RPMI7951 (cell line): ENCODE measurements around the gene CPD. TPM values are rescaled to one million over a fixed set of nuclear protein-coding genes. Genes with fewer than 3 reads are reported as not detected.
"Not testable (repeated sequence)": the region's sequence is repeated elsewhere in the genome, so short reads cannot be mapped to it uniquely, and the experiment has no call there.

Experiments
- DNase-seq: peaks from one replicate; pipeline ENCODE4 v3.0.0-alpha.2; 2012; ENCODE audit warnings: low read depth
- total RNA-seq: library from RNA; depleted of rRNA; stranded (reverse); fragments of >200 nt; shearing (Covaris generic); gene quantifications from 2 replicates; pipeline ENCODE4 v1.2.3, GENCODE V29; 2014; rRNA removed

CPD gene
- 31.8 and 61.6 TPM in 2 replicates for total RNA-seq

DNA sequence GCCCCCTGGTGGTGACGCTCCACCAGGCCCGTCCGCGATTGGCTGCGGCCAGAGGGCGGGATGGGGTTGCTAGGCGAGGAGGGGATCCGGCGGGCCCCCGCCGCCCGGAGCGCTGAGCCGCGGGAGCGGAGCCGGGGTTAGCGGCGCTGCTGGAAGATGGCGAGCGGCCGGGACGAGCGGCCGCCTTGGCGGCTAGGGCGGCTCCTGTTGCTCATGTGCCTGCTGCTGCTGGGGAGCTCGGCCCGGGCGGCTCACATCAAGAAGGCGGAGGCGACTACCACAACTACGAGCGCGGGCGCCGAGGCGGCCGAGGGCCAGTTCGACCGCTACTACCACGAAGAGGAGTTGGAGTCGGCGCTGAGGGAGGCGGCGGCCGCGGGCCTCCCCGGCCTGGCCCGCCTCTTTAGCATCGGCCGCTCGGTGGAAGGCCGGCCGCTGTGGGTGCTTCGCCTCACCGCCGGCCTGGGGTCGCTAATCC is at the start of gene CPD:
CPD (plus strand) TSS at position 103 of the 478 bp plus-strand sequence; CDS start at position 157, 54 bp downstream.
- DNase-seq = peak; percentile 90

DNA sequence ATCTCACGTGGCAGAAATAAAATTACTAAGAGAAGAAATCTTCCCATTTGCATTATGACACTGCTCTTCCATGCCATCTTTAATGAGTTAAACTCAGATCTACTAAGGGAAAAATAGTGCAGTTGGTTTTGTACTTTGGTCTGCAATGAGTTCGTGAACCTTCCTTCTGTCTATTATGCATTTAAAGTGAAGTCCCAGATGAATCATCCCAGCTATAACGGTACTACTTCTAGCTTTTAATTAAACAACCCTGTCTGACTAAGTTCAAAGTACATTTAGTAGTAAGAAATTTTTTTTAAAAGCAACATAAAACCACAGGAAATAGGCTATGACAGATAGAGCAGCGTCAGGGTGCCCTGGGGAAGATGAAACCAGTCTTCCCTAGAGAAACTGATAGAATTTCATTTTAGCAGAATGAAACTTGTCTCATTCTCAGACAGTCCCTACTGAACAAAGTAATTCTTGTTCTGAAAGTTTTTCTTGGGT is 46.6 kb upstream of the CPD start:
- peak; percentile 75 for DNase-seq

DNA sequence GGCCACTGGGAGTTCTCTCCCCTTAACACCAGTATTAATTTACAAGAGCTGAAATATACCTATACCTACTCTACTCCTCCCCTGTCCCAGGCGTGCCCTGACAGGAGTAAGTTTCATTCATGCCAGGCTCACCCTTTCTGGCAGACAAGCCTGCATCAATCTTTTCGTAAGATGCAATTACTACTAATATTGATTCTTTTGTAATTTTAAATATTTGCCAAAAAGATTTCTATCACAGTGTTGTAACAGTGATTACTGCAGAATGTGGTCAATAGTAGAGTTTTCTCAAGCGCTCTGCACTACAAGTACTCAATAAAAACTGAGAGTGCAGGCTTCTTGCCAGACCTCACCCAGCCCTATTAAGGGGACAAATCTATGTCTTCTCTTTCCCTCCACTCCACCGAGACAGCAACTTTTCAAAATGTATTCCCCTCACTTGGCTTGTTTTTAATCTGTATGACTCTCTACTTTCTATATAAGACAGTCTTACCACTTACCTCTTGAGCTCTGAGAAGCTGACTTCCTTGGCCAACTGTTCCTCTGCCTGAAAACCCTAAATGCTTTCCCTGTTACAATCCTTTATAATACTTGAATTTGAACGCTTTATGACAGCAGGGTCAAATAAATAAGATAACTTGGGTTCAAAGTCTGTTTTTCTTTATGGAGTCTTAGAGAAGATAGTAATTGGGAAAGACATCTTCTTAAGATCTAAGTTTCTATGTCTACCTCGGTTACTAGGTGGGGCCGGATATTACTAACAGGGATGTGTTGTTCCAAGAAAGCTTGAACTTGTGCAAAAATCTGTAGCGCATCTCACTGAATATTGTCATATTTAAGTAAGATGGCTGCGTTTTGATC is 45.0 kb upstream of the CPD start, which contains the start of gene TMIGD1:
TMIGD1 (minus strand) TSS at position 555 of the 858 bp plus-strand sequence. CDS start 1,924 bp downstream, outside the sequence.
- DNase-seq = no peak

DNA sequence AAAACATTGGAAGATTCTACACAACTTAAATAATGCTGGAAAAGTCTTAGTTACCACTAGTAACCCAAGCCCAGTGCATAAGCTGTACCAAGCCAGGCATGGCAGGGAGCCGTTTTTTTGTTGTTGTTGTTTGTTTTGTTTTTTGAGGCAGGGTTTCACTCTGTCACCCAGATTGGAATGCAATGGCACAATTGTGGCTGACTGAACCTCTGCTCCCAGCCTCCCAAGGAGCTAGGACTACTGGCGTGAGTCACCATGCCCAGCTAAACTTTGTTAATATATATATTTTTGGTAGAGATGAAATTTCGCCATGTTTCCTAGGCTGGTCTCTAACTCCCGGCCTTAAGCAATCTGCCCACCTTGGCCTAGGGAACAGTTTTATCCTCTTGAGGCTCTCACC is 44.3 kb upstream of the CPD start:
- no peak for DNase-seq

DNA sequence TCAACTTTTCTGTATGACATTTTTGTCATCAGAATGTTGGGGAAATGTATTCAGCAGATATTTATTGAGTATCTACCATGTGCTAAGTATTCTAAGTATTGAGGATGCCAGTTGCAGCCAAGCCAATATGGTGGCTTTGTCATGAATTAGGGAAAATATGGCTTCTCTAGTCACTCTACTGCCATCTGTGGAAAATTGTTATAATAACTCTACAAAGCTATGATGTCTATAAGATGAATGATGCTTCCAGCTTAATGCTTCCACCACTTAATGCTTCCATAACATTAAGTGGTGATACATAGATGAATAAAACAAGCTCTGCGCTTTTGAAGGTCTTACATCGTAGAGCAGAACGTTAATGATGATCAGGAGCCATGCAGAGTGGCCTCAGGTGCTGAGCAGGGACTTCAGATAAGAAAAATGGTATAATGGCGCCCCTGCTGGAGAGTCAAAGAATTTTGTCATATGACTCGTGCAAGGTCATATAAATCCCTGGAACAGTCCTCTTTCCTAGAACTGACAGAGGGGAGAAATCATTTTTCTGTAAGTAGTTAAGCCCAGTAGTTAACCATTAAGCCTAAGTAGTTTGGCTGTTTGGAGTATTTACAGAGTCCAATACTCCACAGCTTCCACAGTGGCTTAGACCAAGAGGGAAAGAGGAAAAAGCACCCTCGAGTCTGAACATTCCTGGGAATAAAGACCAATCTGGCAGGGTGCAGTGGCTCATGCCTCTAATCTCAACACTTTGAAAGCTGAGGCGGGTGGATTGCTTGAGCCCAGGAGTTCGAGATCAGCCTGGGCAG is 42.2 kb upstream of the CPD start:
- DNase-seq = peak; percentile 68

DNA sequence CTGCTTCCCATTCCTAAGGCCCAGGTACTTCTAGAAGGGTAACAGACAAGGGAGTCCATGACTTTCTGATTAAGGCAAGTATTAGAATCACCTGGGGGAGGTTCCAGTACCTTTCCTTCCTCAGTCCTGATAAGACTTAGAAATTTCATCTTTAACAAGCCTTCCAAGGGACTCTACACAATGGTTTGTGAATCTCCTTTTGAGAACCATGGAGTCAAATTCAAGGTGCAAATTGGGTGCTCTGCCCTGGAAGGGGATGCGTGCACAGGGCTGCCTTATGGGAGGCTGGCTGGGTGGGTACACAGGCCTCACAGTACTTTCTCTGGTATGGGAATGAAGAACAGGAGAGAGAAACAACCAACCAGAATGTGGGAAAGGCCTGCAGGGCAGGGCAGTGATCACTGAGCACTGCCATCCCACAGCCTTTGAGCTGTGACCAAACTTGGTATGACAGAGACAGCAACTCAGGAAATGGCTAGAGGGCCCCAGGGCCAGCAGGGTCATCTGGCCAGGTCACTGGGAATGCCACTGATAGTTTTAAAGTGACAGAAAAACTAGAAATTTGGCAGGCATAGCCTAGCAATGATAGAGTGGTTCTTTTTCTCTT is 41.2 kb upstream of the CPD start:
- peak; percentile 71 for DNase-seq

DNA sequence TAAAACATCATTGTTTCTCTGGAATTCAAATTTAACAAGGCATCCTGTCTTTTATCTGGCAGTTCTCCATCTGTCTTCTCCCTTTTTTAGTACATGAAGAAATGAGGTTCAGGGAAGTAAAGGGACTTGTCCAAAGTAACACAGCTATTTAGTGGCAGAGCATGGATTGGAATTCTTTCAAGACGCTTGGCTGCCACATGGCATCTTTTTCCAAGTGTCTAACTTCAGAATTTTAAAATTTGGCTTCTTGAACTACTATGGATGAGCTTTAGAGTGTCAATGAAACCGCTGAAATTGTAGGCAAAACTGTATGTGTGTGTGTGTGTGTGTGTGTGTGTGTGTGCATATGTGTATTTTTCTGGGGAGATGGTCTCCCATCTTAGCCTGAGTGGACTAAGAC is 39.6 kb upstream of the CPD start:
- no peak for DNase-seq

DNA sequence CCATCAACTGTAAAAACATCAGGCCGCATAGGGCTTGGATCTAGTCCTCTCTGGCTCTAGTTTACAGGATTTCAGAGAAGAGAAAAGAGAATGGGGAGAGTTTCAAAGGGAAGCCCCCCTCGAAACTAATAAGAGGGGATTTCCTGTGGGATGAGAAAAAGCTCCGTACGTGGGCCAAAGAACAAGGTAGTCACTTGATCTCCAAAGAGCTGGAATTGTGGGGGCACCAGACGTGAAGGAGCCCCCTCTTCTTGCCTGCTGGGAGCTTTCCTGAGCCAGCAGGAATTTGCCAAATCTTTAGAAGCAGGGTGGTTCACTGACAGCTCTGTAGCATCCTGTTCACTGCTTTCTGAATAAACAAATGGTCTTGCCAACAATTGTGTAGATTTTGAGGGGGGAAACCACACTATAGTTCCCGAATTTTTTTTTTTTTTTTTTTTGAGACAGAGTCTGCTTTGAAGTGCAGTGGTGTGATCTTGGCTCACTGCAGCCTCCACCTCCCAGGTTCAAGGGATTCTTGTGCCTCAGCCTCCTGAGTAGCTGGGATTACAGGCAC is 37.8 kb upstream of the CPD start:
- DNase-seq = no peak

DNA sequence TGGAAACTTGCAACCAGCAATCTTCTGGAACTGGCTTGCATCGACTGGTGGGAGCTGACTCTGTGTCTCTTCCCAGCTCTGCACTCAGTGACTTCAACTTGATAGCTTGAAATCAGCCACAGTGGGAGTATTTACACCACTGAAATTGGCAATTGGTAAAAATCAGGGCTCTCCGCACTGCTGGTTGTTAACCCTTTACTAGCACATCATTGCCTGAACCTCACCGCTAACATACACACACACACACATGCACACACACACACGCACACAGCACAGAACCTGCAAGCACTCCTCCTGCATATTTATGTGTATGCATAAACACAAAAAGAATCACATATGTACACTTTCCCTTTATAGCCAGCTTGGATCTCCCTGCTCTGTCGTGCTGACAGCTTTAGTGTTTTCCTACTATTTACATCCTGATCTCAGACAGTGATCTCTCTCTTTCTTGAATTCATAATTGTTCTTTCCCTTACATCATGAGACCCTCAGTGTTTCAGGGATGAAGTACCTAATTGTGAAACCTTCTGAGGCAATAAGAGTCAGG is 37.0 kb upstream of the CPD start:
- no peak for DNase-seq

DNA sequence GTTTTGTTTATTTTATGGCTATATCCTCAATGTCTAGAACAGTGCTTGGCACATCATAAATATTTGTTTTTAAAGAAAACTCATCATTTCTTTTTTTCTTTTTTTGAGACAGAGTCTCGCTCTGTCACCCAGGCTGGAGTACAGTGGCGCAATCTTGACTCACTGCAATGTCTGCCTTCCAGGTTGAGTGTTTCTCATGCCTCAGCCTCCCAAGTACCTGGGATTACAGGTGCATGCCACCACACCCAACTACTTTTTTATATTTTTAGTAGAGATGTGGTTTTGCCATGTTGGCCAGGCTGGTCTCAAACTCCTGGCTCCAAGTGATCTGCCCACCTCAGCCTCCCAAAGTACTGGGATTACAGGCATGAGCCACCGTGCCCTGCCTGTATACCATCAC is 35.5 kb upstream of the CPD start:
- not testable (repeated sequence) for DNase-seq

DNA sequence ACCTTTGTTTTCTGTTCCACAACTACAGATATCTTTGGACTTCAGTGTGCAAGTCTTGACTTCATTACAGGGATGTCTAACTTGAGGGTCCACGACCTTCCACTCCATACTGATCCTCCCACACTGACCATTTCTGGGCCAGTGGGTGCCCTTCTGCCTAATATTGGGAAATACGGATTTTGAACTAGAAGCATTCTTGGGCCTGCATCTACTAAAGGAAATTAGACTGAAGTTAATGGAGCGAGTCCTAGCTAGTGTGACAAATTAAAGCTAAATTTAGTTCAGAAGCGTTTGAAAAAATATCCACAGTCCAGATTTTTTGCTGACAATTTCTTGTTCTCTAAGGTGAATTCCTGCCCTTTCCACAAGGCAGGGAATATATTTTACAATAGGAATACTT is 34.9 kb upstream of the CPD start:
- DNase-seq = no peak

DNA sequence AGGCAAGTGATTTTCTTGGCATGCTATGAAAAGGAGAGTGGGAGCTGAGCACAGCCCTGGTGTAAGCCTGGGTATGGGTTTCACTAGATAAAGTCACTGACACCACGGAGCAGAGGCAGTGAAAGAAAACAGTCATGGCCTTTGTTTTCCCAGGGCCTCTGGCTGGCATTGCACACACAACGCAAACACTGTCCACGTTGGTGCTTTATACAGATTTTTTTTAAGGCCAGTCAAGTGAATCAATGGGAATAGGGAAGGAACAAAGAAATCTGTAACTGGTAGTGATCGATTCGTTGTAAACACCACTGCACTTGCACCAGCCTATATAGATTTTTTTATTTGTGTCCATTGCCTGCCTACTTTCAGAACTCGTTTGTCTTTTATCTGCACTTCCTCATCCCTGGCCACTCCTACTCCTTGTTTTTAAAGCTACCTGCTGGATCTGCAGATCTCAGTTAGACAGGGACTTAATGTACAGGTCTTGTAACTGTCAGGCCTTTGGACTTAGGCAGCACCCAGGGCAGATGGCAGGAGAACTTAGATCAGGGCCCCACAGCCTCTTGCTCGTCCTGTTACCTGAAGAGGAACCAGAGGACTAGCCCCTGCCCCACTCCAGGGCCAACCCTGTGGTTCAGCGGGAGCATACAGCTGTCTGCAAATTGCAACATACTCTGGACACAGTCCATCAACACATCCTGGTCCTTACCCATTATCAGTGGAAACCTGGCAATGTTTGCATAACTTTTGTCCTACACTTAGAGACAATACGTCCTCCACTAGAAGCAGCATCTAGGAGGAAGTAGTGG is 34.2 kb upstream of the CPD start:
- DNase-seq = peak; percentile 39

DNA sequence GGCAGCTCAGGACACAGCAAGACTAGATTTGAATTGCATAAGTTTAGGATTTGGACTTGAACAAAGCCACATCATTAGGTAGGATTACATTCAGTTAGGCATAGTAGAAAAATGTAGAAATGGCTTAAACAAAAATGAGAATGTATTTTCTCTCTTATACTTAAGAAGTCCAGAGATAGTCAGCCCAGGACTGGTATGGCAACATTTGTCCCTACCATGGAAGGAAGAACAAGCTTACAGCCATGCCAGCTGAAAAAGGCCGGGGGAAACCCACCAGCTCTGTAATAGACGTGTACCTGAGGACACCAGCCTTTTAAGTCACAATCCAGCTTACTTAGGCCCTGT is 33.7 kb upstream of the CPD start:
- DNase-seq = no peak

DNA sequence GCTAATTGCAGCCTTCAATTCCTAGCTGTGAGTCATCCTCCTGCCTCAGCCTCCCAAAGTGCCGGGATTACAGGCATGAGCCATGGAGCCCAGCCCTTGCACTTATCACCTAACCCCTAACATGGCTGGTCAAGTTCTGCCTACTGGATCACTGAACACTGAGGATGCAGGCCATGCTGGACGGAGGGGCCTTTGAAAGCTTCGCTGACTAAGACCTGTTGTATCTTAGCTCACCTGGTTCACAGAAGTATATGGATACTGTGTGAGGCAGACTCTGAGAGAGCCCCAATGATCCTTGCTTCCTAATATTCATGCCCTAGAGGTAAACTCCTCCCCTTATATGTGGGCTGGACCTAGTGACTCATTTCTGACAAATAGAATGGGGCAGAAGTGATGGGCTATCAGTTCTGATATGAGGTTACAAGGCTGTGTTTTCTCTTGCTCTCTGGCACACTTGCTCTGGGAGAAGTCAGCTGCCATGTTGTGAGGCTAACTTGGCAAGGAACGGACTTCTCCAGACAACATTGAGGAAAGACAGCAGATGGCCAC is 33.1 kb upstream of the CPD start:
- DNase-seq = no peak

DNA sequence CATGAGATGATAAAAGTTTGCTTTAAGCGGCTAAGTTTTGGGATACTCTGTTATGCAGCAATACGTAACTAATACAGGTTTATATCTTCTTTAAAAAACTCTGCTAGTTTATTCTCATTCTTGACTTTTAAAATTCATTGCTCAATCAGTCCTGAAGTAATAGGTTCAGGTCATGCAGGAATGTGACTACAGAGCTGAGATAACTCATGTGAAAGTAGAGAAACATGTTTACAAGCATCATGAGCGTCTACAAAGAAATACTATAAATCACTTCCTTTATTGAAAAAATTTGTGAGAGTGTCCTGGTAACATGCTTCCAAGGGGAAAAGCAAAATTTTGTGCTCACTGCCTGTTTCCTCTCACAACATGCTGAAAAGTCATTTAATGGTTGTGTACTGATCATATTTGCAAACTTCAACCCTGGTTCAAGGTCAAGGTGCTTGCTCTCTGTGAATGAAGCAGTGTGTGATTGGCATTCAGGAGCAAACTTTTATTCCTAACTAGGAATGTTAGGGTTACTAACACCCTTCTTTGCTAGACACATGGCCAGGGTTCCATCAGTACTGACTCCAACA is 32.4 kb upstream of the CPD start:
- DNase-seq = no peak

DNA sequence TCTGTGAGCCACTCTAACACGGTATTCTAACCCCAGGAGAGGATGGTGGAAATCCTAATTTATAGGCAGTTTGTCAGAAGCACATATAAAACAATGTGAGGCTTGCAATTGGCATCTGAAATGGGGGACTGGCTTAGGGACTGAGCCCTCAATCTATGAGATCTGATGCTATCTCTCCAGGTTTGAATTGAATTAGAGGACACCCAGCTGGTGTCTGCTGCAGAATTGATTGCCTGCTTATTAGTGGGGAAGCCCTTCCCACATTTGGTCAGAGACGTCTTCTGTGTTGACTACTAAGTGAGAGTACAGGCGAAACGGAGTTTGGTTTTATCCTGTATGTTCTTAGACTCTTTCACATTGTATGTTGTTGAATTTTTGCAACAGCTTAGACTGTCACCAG is 31.2 kb upstream of the CPD start:
- no peak for DNase-seq

DNA sequence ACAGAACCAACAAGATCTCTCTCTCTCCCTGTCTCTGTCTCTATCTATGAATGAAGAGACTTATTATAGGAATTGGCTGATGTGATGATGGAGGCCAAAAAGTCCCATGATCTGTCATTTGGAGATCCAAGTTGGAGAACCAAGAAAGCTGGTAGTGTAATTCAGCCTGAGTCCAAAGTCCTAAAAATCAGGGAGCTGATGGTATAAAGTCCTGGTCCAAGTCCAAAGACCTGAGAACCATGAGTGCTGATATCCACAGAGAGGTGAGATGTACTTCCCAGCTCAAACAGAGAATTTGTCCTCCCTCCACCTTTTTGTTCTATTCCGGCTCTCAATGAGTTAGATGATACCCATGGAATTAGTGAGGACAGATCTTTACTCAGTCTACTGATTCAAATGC is 29.5 kb upstream of the CPD start:
- DNase-seq = no peak

DNA sequence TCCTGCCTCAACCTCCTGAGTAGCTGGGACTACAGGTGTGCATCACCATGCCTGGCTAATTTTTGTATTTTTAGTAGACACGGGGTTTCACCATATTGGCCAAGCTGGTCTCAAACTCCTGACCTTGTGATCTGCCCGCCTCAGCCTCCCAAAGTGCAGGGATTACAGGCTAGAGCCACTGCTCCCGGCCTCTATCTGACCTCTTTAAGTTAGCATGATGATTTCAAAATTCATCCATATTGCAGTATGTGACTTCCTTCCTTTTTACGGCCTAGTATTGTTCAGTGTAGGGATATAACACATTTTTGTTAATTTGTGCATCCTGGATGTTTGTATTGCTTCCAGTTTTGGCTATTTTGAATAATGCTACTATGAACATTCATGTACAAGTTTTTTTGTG is 27.5 kb upstream of the CPD start:
- not testable (repeated sequence) for DNase-seq

DNA sequence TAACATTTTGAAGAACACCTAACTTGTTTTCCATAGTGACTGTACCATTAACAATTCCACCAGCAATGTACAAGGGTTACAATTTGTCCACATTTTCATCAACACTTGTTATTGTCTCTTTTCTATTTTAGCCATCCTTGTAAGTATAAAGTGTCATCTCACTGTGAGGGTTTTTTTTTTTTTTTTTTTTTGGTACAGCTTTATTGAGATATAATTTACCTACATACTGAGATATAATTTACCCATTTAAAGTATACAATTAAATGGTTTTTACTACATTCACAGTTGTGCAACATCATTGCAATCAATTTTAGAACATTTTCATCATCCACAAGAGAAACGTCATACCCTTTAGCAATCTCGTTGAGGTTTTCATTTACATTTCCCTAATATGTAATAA is 27.0 kb upstream of the CPD start:
- no peak for DNase-seq

DNA sequence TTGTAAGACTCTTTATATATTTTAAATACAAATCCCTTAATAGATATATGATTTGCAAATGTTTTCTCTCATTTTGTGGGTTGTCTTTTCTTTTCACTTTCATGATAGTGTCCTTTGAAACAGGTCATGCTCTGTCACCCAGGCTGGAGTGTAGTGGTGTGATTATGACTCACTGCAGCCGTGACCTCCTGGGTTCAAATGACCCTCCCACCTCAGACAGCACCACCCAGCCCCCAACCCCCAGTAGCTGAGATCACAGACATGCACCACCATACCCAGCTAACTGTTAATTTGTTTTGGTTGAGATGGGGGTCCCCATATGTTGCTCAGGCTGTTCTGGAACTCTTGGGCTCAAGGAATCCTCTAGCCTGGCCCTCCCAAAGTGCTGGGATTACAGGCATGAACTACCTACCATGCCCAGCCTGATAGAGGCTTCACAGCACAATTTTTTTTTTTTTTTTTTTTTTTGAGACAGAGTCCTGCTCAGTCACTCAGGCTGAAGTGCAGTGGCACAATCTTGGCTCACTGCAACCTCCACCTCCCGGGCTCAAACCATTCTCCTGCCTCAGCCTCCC is 26.4 kb upstream of the CPD start:
- DNase-seq = no peak
